Neuronal stem cell (in vitro differentiated cells): ENCODE measurements around the gene NAALADL2.

Source experiments
- DNase-seq: peaks from one replicate; pipeline ENCODE4 v3.0.0-alpha.2; 2013; ENCODE audit warnings: low spot score
- H2AFZ ChIP-seq: one replicate; pipeline ENCODE4 v1.6.1; 2013; ENCODE audit warnings: mild to moderate bottlenecking, low read length, inconsistent platforms
- H2AK5ac ChIP-seq: 2 replicates; pipeline ENCODE4 v1.6.1; 2013; ENCODE audit warnings: low read depth, mild to moderate bottlenecking, inconsistent platforms, low read length, moderate library complexity, mixed read lengths
- H2BK120ac ChIP-seq: 2 replicates; pipeline ENCODE4 v1.6.1; 2013; ENCODE audit warnings: low read depth, mild to moderate bottlenecking, inconsistent platforms, low read length, moderate library complexity, mixed read lengths
- H2BK12ac ChIP-seq: one replicate; pipeline ENCODE4 v1.6.1; 2013; ENCODE audit warnings: low read length, inconsistent platforms
- H2BK15ac ChIP-seq: 2 replicates; pipeline ENCODE4 v1.6.1; 2013; ENCODE audit warnings: mild to moderate bottlenecking, low read length, inconsistent platforms, mixed read lengths
- H2BK5ac ChIP-seq: one replicate; pipeline ENCODE4 v1.6.1; 2013; ENCODE audit warnings: inconsistent platforms, mild to moderate bottlenecking, low read length, moderate library complexity
- H3K14ac ChIP-seq: one replicate; pipeline ENCODE4 v1.6.1; 2013; ENCODE audit warnings: low read length, inconsistent platforms
- H3K18ac ChIP-seq: 2 replicates; pipeline ENCODE4 v1.6.1; 2013; ENCODE audit warnings: low read length, inconsistent platforms
- H3K23ac ChIP-seq: 2 replicates; pipeline ENCODE4 v1.6.1; 2013; ENCODE audit warnings: low read depth, mild to moderate bottlenecking, mixed read lengths, low read length, inconsistent platforms; ENCODE audit not compliant: poor library complexity
- H3K27ac ChIP-seq: replicated peaks from 3 replicates; pipeline ENCODE4 v1.5.1; 2013; ENCODE audit warnings: low read length, inconsistent platforms
- H3K27me3 ChIP-seq, 3 experiments: 2 replicates each; pipeline ENCODE4 v1.6.1; 2013; ENCODE audit warnings: low read length in 3 of 3, mild to moderate bottlenecking in 2 of 3, inconsistent platforms in 1 of 3, low read depth in 1 of 3, mixed read lengths in 1 of 3, moderate library complexity in 1 of 3; ENCODE audit not compliant: control insufficient read depth in 3 of 3, insufficient read depth in 3 of 3
- H3K36me3 ChIP-seq, 2 donors: replicated peaks in 1 of 2; 2 replicates each; pipeline ENCODE4 v1.6.1; 2013; ENCODE audit warnings: low read length in 2 of 2; ENCODE audit not compliant: control insufficient read depth in 2 of 2, insufficient read depth in 2 of 2
- H3K4ac ChIP-seq: 2 replicates; pipeline ENCODE4 v1.6.1; 2013; ENCODE audit warnings: inconsistent platforms, mild to moderate bottlenecking, low read length, moderate library complexity
- H3K4me1 ChIP-seq, 2 donors: 1 replicate in 1 of 2; 2 replicates in 1 of 2; pipeline ENCODE4 v1.6.1; 2013; ENCODE audit warnings: low read length in 2 of 2, low read depth in 1 of 2; ENCODE audit not compliant: control insufficient read depth in 2 of 2, insufficient read depth in 1 of 2
- H3K4me2 ChIP-seq: one replicate; pipeline ENCODE4 v1.6.1; 2013; ENCODE audit warnings: mild to moderate bottlenecking, low read length, inconsistent platforms; ENCODE audit not compliant: insufficient read depth, poor library complexity, severe bottlenecking
- H3K4me3 ChIP-seq, 2 donors: 2 replicates each; pipeline ENCODE4 v1.5.1; 2013; ENCODE audit warnings: low read length in 2 of 2, mild to moderate bottlenecking in 2 of 2, inconsistent platforms in 1 of 2, moderate library complexity in 1 of 2
- H3K79me1 ChIP-seq: one replicate; pipeline ENCODE4 v1.6.1; 2013; ENCODE audit warnings: low read depth, mild to moderate bottlenecking, inconsistent platforms, low read length, moderate library complexity
- H3K9ac ChIP-seq: one replicate; pipeline ENCODE4 v1.6.1; 2013; ENCODE audit warnings: mild to moderate bottlenecking, low read depth, low read length, inconsistent platforms; ENCODE audit not compliant: poor library complexity
- H3K9me3 ChIP-seq, 2 donors: replicated peaks in 1 of 2; 2 replicates each; pipeline versions ENCODE3 to v1.6.1; 2013; ENCODE audit warnings: low read length in 2 of 2, mild to moderate bottlenecking in 2 of 2, inconsistent platforms in 1 of 2, low read depth in 1 of 2, mixed read lengths in 1 of 2, moderate library complexity in 1 of 2; ENCODE audit not compliant: control insufficient read depth in 2 of 2, insufficient read depth in 1 of 2
- H4K8ac ChIP-seq: one replicate; pipeline ENCODE4 v1.6.1; 2013; ENCODE audit warnings: low read depth, mild to moderate bottlenecking, inconsistent platforms, low read length, moderate library complexity
- H4K91ac ChIP-seq: one replicate; pipeline ENCODE4 v1.6.1; 2013; ENCODE audit warnings: low read length, low read depth, mild to moderate bottlenecking, inconsistent platforms; ENCODE audit not compliant: poor library complexity
- WGBS, 2 donors: extraction: QIAGEN DNeasy Blood & Tissue Kit; methylation state at CpG; one replicate each; pipeline ENCODE4 v1.1.7; 2013; ENCODE audit warnings: missing lambda C conversion rate in 2 of 2, mixed read lengths in 1 of 2; ENCODE audit not compliant: insufficient read length in 2 of 2, insufficient replicate concordance in 1 of 2; ENCODE audit errors: extremely low coverage in 2 of 2; 5-methylcytosine and 5-hydroxymethylcytosine counted together

NAALADL2 gene

DNA sequence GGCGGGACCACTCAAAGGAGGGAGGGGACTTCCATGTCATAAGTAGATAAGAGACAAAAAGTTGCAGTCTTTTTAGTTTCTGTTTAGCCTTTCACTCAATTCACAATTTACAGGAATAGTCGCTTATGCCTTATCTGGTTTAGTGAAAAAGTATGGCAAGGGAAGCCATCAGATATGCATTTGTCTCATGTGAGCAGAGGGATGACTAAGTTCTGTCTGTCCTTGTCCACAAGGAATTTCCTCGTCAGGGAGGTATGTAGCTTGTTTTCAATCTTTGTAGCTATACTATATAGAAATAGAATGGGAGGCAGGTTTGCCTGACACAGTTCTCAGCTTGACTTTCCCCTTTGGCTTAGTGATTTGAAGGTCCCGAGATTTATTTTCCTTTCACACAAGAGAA lies 882.8 kb downstream of the NAALADL2 start:
- no peak overlapping the region for H3K23ac ChIP-seq
- no peak overlapping the region for H2AFZ ChIP-seq
- H2BK5ac ChIP-seq = no peak overlapping the region
- H3K4me2 ChIP-seq = no peak overlapping the region
- WGBS, 2 donors = no CpG with 5 or more reads among the region's 4 CpGs
- H3K9me3 ChIP-seq = no peaks in the 10 kb centered on the region
- H3K4me3 ChIP-seq = no peak overlapping the region
- no peak overlapping the region for H3K9ac ChIP-seq
- no peak overlapping the region for H2AK5ac ChIP-seq
- H3K4me1 ChIP-seq = no peaks in the 10 kb centered on the region
- no peak overlapping the region for H3K18ac ChIP-seq
- H3K79me1 ChIP-seq = no peaks in the 10 kb centered on the region
- no peaks in the 10 kb centered on the region for H3K27me3 ChIP-seq
- no peak overlapping the region for H2BK12ac ChIP-seq
- no peak overlapping the region for H3K27ac ChIP-seq
- no peak overlapping the region for H2BK15ac ChIP-seq
- no peaks in the 10 kb centered on the region for H3K36me3 ChIP-seq
- no peak overlapping the region for H3K4ac ChIP-seq
- H2BK120ac ChIP-seq = no peak overlapping the region
- no peak overlapping the region for H4K8ac ChIP-seq
- H3K14ac ChIP-seq = no peak overlapping the region
- H4K91ac ChIP-seq = no peak overlapping the region
- no peak for DNase-seq

DNA sequence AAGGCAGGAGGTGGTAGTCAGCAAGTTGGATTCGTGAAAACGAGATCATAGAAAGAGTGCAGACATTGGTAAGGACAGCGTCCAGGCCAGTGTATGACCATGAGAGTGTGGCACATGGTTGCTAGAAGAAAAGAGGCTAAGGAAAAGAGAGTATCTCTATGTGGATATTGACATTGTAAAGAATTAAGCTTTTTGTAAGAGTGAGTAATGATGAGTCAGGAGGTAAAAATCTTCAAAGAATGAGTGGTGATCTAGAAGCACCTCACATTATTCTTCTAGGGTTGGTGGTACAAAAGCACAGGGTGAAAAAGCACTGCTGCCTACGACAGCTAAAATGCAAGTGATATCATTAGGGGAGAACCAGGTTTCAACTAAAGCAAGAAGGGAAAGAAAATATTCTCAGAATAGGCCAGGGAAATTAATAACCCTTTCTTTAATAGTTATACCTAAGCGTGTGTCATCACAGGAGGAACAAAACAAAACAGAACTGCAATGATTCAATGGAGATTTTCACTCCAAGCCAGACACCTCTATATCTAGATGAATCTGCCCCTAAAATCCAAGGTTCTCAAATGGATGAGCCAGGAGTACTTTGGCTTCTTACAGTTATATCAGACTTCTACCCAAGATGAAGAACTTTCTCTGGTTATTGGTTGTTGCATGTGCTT lies 884.7 kb downstream of the NAALADL2 start:
- H3K79me1 ChIP-seq = no peaks in the 10 kb centered on the region
- H3K14ac ChIP-seq = no peak overlapping the region
- no peak overlapping the region for H2AFZ ChIP-seq
- no peaks in the 10 kb centered on the region for H3K27me3 ChIP-seq
- H3K27ac ChIP-seq = no peak overlapping the region
- H3K23ac ChIP-seq = no peak overlapping the region
- H3K4me2 ChIP-seq = no peak overlapping the region
- H2BK12ac ChIP-seq = no peak overlapping the region
- no peak overlapping the region for H4K8ac ChIP-seq
- H3K4ac ChIP-seq = no peak overlapping the region
- H2BK15ac ChIP-seq = no peak overlapping the region
- no peak overlapping the region for H2BK5ac ChIP-seq
- H2BK120ac ChIP-seq = no peak overlapping the region
- H3K36me3 ChIP-seq = no peaks in the 10 kb centered on the region
- H3K9me3 ChIP-seq = peaks cover 0 to 3% of the 10 kb centered on the region in 2 donors
- no peak overlapping the region for H3K9ac ChIP-seq
- DNase-seq = no peak
- no peak overlapping the region for H4K91ac ChIP-seq
- no peak overlapping the region for H3K4me3 ChIP-seq
- no peak overlapping the region for H3K18ac ChIP-seq
- WGBS, 2 donors = no CpG with 5 or more reads among the region's 5 CpGs
- no peaks in the 10 kb centered on the region for H3K4me1 ChIP-seq
- no peak overlapping the region for H2AK5ac ChIP-seq

DNA sequence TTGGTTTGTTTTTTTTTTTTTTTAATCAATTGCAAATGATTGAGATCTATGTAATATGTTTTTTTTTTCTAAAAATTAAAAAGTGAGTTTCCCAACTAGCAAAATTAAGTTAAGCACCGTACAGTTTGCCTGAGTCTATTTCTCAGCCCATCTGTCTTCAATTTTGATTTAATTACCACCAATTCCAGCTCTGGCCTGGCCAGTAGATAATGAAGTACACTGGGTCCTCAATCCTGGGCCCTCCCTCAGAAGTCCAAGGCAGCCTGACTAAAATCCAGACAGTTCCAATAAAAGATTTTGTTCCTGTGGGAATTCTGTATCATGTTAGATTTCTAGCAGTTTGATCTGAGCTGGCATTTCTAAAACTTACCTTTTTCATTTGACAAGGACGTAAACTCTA lies 887.2 kb downstream of the NAALADL2 start:
- no peak overlapping the region for H3K9ac ChIP-seq
- DNase-seq = no peak
- H2BK15ac ChIP-seq = no peak overlapping the region
- no peaks in the 10 kb centered on the region for H3K4me1 ChIP-seq
- H3K14ac ChIP-seq = no peak overlapping the region
- no peaks in the 10 kb centered on the region for H3K27me3 ChIP-seq
- H4K91ac ChIP-seq = no peak overlapping the region
- H2AK5ac ChIP-seq = no peak overlapping the region
- H3K23ac ChIP-seq = no peak overlapping the region
- H3K4ac ChIP-seq = no peak overlapping the region
- no peaks in the 10 kb centered on the region for H3K79me1 ChIP-seq
- H3K4me3 ChIP-seq = no peak overlapping the region
- no peaks in the 10 kb centered on the region for H3K36me3 ChIP-seq
- peaks cover 0 to 3% of the 10 kb centered on the region in 2 donors for H3K9me3 ChIP-seq
- H2BK12ac ChIP-seq = no peak overlapping the region
- H4K8ac ChIP-seq = no peak overlapping the region
- no peak overlapping the region for H2AFZ ChIP-seq
- no peak overlapping the region for H2BK120ac ChIP-seq
- no CpG with 5 or more reads among the region's 2 CpGs for WGBS, 2 donors
- no peak overlapping the region for H3K27ac ChIP-seq
- H3K18ac ChIP-seq = no peak overlapping the region
- no peak overlapping the region for H2BK5ac ChIP-seq
- H3K4me2 ChIP-seq = no peak overlapping the region

DNA sequence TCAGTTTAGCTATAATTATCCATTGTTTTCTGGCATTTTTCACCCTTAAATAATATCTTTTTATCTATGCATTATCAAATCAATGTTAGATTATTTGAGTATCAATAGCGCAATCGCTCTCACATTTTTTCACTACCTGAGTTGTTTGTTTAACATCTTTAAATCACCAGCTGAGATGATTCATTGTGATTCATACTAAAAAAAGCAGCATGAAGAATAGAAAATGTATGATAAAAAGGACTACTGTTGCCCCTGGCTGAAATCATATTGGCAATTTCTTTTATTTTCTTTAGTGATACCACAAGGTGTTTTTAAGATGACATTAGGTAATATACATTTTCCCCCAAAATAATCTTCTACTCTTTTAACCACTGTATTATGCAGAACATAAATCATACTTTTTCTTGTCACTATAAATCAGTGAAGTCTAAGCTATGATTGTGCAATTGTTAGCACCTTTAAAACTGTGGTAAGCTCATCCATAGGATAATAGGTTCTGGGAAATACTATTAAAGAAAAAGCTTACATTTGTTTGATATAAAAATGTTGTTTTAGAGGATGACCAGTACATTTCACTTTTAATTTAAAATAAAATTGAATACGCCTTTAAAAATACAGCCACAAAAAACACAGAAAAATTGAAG lies 889.1 kb downstream of the NAALADL2 start:
- Histone ChIP-seq H3K9ac (no peak overlapping the region), H3K27me3 (no peaks in the 10 kb centered on the region), H3K18ac (no peak overlapping the region), H3K79me1 (no peaks in the 10 kb centered on the region), H4K8ac (no peak overlapping the region), H3K4me1 (no peaks in the 10 kb centered on the region), H2BK15ac (no peak overlapping the region), H2BK12ac (no peak overlapping the region), H3K27ac (no peak overlapping the region), H3K4ac (no peak overlapping the region), H2AFZ (no peak overlapping the region), H4K91ac (no peak overlapping the region), H3K9me3 (peaks cover 0 to 3% of the 10 kb centered on the region in 2 donors), H3K14ac (no peak overlapping the region), H3K23ac (no peak overlapping the region), H3K36me3 (no peaks in the 10 kb centered on the region), H2BK120ac (no peak overlapping the region), H3K4me2 (no peak overlapping the region), H3K4me3 (no peak overlapping the region), H2BK5ac (no peak overlapping the region), H2AK5ac (no peak overlapping the region)
- no peak for DNase-seq
- WGBS, 2 donors = no CpG with 5 or more reads among the region's 3 CpGs
